Activated T-cell treated with anti-CD3 and anti-CD28 coated beads, Interleukin-2, amount 50 U/mL, for 1 hour (primary cell): ENCODE results near the gene PLIN1.

Experiments
- DNase-seq: peaks from one replicate; pipeline ENCODE4 v3.0.0-alpha.2; 2020

The PLIN1 gene

DNA sequence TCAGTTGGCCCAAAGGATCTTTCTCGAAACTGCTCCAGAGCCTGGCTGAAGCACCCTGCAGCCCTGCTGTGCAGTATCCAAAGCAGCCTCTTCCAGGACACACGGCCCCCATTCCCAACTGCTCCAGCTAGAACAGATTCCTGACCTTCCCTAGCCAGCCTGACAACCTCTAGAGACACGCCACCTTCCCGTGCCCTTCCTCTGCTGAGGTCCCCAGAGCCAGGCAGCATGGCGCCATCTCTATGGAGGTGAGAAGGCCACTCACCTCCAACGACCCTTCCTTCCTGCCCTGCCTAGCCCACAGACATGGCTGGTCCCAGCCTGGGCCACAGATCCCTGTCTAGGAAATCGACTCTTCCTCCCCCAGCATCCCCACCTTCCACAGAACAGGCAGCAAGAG lies 27.0 kb downstream of the PLIN1 start:
- DNase-seq: no peak

GRCh38 chr15:89649716-89650115 lies 29.5 kb downstream of the PLIN1 start:
- no peak for DNase-seq

GRCh38 chr15:89649013-89649625 lies 30.0 kb downstream of the PLIN1 start:
- no peak for DNase-seq

- no peak for DNase-seq
Observed at GRCh38 chr15:89648106-89649012, 30.8 kb downstream of the PLIN1 start.

DNA sequence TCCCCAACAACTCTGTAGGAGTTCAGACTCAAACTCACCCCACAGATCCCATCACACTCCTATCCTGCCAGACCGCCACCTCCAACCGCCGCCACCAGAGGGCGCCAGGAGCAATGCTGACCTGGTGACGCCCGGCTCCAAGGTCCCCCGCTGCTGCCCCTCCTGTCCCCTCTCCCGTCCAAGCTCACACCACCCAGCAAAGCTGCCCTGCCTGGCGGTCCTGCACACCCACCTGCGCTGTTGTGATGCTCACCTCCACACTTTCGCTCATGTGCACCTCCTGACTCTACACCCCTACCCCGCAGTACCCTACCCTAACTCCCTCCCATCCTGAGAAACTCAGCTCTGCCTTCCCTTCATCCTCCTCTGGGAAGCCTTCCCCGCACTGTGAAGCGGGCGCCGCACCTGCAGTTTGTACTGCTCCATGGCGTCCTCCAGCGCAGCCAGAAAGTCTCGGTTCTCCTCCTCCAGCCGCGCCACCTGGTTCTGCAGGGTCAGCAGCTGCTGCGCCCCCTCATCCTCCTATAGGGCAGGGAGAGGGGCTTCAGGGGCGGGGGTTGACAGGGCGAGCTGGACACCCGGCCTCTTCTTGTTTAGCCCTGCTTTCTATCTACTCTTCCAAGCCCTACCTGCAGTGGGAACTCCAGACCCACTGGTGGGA lies 31.8 kb downstream of the PLIN1 start:
- DNase-seq: peak; percentile 62

GRCh38 chr15:89646416-89647141 lies 32.6 kb downstream of the PLIN1 start:
- DNase-seq: no peak

GRCh38 chr15:89645680-89646079 lies 33.5 kb downstream of the PLIN1 start:
- DNase-seq: no peak

GRCh38 chr15:89642106-89642505 lies 37.1 kb downstream of the PLIN1 start:
- DNase-seq: no peak

DNA sequence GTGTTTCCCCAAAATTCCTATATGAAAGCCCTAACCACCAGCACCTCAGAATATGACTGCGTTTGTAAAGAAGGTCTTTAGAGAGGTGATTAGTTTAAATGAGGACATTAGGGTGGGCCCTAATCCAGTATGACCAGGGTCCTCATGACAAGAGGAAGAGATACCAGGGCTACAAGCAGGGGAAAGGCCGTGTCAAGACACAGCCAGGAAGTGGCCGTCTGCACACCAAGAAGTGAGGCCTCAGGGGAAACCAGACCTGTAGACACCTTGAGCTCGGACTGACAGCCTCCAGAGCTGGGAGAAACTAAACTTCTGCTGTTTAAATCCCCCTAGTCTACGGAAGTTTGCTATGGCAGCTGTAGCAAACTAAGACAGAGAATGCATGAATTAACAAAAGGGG lies 38.1 kb downstream of the PLIN1 start:
- DNase-seq: no peak

DNA sequence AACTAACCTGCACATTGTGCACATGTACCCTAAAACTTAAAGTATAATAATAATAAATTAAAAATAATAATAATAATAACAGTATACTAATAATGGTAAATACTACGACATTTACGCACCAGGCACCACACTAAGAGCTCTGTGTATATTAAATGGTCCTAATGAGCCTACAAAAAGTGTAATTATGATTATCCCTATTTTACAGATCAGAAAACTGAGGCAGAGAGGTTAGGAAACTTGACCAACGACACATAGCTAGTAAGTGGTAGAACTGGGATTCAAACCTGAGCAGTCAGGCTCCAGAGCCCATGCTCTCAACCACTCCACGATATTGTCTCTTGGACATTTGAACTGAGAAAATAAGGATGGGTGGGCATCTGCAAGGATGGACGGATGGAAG lies 38.9 kb downstream of the PLIN1 start:
- DNase-seq: no peak

GRCh38 chr15:89633585-89633984 lies 45.6 kb downstream of the PLIN1 start:
- no peak for DNase-seq

DNA sequence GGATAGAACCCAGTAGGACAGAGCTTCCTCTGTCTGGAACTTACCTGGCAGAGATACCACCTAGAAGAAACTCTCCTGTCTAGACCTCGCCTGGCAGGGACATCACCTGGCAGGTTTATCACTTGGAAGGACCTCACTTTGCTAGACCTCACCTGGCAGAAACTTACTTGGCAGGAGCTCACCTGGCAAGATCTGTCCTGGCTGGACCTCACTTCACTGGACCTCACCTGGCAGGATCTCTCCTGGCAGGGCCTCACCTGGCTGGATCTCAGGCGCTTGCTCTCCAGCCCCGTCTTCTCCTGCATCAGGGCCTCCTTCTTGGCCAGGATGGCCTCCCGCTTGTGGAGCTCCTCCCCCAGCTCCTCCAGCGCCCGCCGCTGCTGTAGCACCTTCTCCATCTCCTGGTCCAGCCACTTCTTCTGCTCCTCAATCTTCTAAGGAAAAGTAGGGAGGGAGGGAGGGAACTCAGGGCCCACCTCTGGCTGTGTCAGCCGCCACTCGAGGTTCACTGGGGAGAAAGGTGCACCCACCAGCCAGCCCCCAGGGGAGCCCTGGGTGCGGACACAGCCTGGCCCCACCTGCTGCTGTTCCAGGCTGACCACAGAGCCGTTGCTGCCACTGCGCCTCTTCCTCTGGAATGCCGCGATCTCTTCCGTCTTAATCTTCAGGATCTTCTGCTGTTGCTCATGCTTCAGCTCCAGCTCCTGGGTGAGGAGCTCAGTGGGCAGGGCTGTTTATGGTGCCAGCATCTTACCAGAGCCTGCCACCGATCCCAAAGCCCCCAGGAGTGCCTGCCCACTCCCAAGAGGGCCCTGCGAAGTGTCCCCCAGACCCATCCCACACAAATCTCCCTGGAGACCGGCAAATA lies 46.4 kb downstream of the PLIN1 start:
- DNase-seq: no peak

DNA sequence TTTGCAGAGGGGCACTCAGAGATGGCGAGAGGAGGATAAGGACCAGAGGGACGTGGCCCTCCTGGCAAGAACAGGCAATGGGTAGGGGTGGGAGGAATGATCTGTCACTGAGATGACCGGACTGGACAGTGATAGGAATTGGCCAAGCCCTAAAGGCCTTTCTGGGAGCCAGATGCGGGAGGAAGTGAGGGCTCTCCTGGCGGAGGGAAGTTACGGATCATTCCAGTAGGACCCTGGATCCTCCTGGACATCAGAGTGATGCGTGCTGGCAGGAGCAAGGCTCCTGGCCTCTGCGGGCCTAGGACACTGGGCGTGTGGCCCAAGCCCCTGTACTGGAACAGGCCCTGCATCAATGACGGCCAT lies 47.3 kb downstream of the PLIN1 start:
- DNase-seq: no peak

DNA sequence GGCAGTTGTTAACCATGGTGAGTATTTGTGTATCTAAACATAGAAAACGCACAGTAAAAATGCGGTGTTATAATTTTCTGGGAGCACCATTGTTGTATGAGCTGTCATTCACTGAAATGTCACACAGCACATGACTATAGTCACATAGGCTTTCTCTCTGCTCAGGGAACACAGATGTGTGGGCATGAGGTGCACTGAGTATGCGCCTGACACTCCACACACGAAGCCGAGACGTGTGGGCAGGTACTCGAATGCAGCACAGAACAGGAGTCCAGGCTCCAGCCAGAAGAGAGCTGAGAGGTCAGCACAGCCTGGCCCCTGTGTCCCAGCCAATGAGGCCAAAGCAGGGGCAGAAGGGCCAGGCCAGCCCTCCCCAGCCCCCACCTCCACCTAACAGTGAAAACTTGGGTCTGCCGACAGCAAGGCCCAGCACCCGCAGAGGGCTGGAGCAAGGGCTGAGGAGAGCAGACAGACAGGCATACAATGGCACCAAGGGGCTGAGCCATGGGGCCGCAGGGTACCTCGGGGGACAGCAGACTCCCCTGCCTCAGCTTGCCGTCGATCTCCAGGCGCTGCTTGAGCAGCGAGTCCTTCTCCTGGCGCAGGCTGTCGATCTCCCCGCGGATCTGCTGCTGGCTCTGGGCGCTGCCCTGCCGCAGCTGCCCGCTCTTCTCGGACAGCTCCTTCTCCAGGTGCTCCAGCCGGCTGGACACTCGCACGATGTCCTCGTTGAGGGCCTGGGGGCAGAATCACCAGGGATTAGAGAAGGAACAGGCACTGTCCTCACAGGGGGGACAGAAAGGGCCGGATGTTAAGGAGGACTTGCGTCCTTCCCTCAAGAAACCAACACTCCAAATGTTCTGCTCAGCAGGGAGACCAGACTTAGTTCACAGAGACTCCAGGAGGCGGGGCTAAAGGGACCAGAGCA lies 47.9 kb downstream of the PLIN1 start:
- DNase-seq: no peak

- DNase-seq: no peak
Observed at GRCh38 chr15:89630260-89630659, 48.9 kb downstream of the PLIN1 start.

DNA sequence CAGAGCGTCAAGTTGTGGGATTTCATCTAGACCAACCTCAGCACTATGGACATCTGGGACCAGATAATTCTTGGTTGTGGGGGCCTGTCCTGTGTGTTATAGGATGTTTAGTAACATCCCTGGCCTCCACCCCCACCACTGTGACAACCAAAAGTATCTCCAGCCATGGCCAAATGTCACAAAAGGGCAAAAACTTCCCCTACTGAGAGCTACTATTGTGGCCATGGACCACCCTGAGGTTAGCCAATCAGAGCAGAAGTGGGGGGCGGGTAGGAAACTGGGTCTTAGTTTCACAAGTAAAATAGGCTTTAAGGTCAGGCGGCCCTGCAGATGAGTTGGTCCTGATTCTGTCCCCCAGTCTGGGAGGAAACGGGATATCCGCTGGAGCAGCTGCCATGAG lies 49.3 kb downstream of the PLIN1 start:
- no peak for DNase-seq

DNA sequence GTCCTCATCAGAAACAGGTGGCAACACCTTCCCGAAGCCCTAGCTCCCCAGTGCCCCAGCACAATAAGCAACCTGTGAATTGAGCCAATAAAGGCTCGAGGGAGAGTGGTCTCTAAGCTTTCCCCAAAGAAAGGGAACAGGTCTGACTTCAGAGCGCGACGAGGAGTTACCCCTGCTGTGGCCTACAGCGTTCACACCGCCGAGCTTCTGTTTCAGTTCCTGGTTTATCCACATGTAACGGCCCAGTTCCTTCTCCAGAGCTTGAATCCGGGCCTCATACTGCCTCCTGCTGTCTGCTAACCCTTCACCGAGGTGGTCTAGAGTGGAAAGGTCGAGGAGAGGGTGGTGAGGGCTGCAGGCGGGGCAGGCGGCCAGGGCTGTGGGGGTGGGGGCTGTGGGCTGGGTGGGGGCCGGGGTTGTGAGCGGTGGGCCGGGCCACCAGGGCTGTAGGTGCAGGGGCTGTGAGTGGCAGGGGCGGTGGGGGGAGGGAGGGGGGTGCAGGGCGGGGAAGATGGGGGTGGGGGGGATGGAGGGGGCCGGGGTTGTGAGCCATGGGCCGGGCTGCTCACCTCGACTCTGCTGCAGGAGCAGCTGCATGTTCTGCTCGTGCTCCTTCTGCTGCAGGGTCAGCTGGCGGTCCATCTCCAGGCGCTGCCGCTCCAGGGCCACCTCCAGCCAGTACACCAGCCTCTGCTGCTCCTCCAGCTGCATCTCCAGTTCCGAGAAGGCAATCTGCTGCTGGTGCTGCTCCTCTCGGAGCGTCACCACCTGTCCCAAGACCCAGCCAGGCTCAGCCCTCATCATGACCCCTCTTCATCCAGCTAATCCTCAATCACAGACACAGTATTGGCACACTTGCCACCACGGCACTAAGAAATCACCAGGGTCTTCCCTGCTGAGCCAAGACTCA lies 50.1 kb downstream of the PLIN1 start:
- DNase-seq: no peak

DNA sequence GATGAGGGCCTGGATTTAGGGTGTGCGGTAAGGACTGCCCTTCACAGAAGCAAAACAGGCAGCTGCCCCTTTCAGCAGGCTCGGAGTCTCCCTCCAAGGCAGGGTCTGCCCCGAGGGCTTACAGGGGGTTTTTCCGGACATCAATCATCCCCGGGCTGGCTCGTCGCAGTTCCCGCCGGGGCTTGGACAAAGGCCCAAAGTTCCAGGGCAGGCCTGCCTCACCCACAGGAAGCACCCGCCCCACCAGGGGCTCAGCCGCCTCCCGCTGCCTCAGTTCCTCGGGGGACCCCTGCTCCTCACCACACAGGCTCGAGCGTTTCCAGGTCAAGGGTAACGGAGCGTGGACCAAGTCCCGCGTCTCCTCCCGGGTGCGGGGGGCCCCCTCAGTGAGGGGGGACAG lies 50.9 kb downstream of the PLIN1 start:
- DNase-seq: no peak

DNA sequence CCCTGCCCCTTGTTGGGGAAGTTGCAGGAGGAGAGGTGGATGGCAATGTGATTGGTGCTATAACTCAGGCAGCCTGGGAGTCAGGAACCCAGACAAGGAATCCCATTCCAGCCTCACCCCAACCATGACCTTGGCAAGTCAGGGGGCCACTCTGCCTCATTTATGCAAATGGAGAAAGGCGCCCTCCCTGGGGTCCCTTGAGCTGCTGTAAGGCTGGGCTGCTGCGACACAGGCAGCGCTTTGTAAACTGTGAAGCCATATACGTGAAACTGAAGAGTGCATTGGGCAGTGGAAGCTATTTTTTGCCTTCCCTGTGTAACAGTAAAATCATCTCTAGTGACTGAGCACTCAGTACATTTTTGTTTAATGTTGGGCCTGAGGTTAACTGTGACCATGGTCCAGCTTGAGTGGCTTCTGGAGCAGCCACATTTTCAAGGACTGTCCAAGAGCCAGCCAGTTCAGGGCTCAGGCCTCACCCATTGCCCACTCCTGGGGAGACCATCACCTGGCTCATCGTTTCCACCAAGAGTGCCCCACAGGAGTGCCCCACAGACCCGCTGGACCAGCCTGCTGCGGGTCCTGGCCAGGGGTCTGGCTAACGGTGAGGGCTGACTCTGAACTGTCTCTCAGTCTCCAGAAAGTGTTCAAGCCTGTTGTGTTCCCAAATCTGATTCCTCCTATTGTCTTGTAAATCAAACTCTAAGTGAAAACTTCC lies 51.8 kb downstream of the PLIN1 start:
- no peak for DNase-seq
